ENCODE data around the gene FAM78A.

The FAM78A gene

DNA sequence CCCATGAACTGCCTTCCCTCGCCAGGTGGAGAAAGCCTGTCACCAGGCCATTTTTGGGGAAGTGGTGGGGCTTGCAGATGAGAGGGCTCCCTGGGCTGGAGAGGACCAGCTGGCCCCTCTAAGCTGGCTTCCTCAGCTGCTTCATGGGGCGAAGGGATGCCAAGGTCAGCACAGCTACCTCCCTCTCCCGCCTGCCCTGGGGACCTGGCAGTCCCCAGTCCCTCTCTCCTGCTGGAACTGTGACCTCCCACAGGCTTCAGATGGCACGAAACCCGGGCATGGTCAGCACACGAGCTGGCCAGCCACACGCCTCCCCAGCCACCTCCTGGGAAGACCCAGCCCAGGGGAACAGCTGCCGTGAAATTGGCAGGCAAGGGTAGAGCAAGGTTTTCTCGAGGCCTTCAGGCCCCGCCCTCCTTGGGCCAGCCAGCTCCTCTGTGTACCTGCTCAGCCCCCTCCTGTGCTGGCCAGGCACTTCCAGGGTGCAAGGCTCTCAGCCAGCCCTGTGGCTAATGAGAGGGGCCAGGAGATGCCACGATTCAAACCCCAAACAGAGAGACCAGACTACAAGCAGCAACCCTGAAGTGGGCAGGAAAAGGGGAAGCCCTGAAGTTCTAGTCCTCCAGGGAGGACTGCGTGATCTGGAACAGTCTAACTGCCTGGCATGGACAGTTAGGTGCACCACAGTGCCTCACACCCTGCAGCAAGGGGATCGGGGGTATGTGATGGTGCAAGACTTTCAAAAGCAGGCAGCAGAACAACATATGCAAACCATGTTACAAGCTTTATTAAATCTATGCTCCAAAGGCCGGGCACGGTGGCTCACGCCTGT lies 26.1 kb upstream of the FAM78A start:
- no peak for FAIRE-seq

- FAIRE-seq, result no peak
Observed at GRCh38 chr9:131300444-131300843, 24.1 kb upstream of the FAM78A start.

- no peak for FAIRE-seq
Observed at GRCh38 chr9:131299961-131300347, 23.6 kb upstream of the FAM78A start.

DNA sequence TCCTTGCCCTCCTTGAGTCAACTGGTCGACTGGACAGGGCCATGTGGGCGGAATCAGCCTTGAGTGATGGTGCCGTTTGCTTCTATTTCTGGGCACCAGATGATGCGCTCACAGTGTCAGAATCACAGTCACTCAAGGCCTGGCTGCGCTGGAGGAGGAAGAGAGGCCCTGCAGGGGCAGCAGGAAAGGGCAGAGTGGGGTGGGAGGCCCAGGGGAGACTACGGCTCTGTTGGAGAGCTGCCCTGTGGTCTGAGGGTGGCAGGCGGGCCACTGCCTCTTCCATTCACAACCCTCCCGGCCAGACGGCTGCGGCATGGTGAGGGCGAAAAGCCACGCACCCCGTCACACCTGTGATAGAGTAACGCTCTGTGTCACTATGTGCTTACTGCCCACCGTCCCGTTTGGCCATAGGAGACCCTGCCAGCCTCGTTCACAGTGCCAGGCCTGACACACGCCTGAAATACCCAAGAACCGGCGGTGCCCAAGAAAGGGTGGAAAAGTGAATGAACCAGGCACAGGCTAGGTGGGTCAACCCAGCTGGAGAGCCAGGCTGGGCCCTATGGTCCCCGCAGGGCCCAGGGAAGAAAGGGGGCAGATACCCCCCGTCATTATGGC lies 23.1 kb upstream of the FAM78A start:
- FAIRE-seq, result no peak

- no peak for FAIRE-seq
Observed at GRCh38 chr9:131298816-131299215, 22.5 kb upstream of the FAM78A start.

DNA sequence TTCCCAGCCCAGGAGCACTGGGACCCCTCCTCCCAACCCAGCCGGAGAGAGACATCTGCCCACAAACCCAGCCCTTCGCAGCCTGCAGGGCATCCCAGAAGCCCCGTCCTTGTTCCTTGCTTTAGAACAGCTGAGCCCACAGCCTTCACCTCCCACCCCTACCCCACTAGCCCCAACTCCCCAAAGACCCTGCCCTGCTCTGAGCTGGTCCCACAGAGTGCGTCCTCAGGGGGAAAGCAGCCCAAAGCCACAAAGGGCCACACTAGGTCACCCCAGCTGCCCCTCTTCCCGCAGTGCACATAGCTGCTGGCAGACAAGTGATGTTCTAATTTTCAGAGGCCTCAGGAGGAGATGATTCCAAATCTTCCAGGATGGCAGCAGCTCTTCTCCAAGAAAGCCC lies 22.0 kb upstream of the FAM78A start:
- no peak for FAIRE-seq

- no peak for FAIRE-seq
Observed at GRCh38 chr9:131297903-131298302, 21.6 kb upstream of the FAM78A start.

DNA sequence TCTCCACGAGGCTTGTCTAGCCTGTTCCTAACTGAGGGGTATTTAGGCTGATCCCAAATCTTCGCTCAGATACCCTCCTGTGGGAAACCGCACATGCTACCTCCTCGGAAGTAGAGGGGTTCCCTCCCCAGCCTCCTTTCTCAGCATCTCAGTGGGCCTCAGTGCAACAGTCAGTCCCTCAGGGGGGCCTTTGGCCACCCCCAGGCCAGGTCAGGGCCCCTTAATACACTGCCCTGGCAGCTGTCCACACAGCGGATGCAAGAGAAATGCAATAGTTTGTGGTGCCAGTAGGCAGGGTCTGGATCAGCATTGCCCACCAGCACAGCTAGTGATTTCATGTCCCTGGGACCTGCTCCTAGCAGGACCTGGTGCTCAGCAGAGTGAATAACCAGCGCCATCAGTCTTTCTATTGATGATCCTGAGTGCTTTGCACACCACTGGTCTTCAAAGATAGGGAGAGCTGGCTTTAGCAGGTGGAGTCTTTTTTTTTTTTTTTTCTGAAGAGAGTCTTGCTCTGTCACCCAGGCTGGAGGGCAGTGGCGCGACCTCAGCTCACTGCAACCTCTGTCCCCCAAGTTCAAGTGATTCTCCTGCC lies 20.7 kb upstream of the FAM78A start:
- FAIRE-seq, result no peak

GRCh38 chr9:131296460-131296859 lies 20.1 kb upstream of the FAM78A start:
- FAIRE-seq, result no peak

- FAIRE-seq, result no peak
Observed at GRCh38 chr9:131292937-131293336, 16.6 kb upstream of the FAM78A start.

- FAIRE-seq, result no peak
Observed at GRCh38 chr9:131291795-131292315, 15.5 kb upstream of the FAM78A start.

DNA sequence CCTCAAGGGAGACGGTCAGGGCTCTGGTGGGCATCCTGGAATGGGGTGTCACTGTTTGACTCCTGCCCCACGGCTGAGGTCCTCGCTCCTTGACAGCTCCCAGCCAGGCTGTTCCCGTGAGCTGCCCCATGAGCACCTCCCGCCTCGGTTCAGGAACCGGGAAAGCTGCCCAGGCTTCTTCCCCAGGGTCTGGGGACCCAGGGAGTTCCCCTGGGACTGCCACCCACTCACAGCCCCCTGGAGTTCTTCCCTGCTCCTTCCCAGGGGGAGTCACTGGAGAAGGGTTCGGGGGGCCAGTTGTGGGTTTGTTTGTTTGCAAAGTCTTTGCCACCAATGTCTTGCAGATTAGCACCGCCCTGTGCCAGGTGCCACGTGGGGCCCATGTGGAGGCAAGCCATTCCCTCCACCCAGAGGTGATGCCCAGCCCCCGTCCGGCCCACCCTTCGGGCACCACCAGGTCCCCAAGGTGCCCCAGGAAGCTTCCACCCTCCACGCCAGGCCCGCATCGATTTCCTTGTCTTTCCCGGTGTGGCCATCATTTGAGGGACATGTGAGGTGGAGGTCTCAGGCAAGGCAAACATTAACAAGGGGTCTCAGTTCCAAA lies 14.6 kb upstream of the FAM78A start:
- FAIRE-seq, result no peak

DNA sequence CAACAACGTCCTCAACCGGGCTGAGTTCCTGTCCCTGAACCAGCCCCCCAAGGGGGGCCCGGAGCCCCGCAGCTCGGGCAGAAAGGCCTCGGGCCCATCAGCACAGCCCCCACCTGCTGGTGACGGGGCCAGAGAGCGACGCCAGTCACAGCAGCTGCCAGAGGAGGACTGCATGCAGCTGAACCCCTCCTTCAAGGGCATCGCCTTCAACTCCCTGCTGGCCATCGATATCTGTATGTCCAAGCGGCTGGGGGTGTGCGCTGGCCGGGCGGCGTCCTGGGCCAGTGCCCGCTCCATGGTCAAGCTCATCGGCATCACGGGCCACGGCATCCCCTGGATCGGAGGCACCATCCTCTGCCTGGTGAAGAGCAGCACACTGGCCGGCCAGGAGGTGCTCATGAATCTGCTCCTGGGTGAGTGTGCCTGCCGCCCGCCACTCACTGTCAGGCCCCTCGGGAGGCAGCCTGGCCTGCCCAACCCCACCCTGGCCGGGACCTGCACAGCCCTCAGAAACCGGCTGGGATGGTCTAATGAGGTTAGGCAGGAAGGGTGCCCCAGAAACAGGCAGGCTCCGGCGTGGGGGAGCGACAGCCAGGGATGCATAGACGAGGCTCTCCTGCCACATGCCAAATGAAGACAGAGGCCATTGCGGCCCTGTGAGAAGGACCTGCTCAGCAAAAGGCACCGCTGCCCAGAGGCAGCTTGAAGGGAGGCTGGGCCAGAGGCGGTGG lies 13.9 kb upstream of the FAM78A start:
- FAIRE-seq, result no peak

GRCh38 chr9:131289301-131290035 lies 13.2 kb upstream of the FAM78A start, which contains the start of gene PLPP7:
Gene PLPP7, plus strand, starts transcription at chr9:131289723. Its CDS starts 275 bp downstream, at chr9:131289998.
- FAIRE-seq, result no peak

GRCh38 chr9:131288217-131288616 lies 11.9 kb upstream of the FAM78A start:
- FAIRE-seq, result no peak

DNA sequence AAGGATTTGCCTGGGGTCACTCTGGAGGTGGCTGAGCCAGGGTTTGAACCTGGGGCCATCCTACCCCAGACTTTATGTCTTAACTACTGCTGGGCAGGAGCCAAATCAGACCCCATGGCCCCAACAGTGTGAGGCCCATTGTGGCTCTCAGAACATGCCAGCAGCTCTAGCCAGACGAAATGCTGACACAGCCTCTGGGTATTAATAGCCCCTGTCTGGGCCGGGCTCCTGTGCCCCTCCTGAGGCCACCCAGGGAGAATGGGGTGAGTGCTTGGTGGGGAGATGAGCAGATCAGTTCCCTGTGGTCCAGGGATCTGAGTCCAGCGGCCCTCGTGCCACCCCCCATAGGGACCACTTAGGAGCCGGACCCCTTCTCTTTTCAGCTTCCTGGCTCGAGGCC lies 11.0 kb upstream of the FAM78A start:
- FAIRE-seq, result no peak

- no peak for FAIRE-seq
Observed at GRCh38 chr9:131284856-131285255, 8.5 kb upstream of the FAM78A start.

GRCh38 chr9:131282688-131283422 lies 6.5 kb upstream of the FAM78A start:
- FAIRE-seq, result no peak

GRCh38 chr9:131282175-131282574 lies 5.9 kb upstream of the FAM78A start:
- FAIRE-seq, result no peak

DNA sequence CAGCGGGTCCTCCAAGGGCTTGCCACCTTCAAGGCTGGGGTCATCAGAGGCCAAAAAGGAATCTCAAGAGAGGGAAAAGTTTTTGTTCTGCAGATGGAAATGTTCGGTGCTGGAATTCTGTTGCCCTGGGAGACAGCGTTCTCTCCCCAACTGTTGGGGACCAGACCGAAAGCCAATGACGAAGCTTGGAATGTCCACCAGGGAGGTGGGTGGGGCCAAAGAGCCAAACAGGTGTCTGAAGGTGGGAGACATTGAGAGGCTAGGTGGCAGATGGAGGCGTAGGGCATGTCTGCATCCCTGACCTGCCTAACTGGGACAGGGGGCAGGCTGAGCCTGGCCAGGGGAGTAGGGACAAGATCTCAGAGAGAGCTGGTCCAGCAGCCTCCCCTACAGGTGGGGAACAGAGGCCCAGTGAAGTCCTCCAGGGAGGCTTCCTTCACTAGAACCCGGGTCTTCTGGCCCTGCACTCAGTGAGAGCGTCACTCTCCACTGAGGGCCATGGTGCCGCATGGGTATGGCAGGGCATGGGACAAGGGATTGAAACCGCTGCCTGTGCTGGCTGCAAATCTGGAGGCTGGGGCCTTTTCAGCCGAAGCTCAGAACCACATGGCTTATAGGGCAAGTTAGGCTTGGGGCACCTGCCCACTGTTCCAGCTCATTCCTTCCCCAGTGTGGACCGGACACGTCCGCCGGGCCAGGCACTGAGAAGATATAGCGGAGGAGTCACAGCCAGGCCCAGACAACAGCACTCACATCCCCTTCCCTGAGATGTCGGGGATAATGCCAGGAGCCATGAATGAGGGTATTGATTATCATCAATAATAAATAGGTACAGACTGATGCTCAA lies 5.0 kb upstream of the FAM78A start:
- no peak for FAIRE-seq

All from islet of Langerhans (tissue), 1 donor.